Measurements from ENCODE around the gene GPR68. TPM values are rescaled to one million over a fixed set of nuclear protein-coding genes. Genes with fewer than 3 reads are reported as not detected.

GPR68 gene
- total RNA-seq, 6 experiments from 2014 or later, result 0.17 to 0.27 (median 0.19) TPM; not detected in 3

- intact Hi-C loops (cut with DNase I), result no loop called here
- DNase-seq (no peak), ATAC-seq (no peak)
- H3K27ac ChIP-seq, result no peak overlapping the region
- H3K9me3 ChIP-seq, result no peaks in the 10 kb centered on the region
- H3K4me3 ChIP-seq, result no peak overlapping the region
- WGBS (ENCODE audit: insufficient coverage, low coverage, low lambda C conversion rate, missing lambda C conversion rate), result 85% methylated on average over 5 of the region's 27 CpGs
- H3K4me1 ChIP-seq, result no peaks in the 10 kb centered on the region
- no peaks in the 10 kb centered on the region for H3K36me3 ChIP-seq
- TF ChIP-seq POLR2A (IDR thresholded peaks at IDR 0.05), result no peak
- no peak for TF ChIP-seq CTCF (IDR thresholded peaks at IDR 0.05)
- no peaks in the 10 kb centered on the region for H3K27me3 ChIP-seq
These were observed 28.9 kb upstream of the GPR68 start for GRCh38 chr14:91273273-91273884.

DNA sequence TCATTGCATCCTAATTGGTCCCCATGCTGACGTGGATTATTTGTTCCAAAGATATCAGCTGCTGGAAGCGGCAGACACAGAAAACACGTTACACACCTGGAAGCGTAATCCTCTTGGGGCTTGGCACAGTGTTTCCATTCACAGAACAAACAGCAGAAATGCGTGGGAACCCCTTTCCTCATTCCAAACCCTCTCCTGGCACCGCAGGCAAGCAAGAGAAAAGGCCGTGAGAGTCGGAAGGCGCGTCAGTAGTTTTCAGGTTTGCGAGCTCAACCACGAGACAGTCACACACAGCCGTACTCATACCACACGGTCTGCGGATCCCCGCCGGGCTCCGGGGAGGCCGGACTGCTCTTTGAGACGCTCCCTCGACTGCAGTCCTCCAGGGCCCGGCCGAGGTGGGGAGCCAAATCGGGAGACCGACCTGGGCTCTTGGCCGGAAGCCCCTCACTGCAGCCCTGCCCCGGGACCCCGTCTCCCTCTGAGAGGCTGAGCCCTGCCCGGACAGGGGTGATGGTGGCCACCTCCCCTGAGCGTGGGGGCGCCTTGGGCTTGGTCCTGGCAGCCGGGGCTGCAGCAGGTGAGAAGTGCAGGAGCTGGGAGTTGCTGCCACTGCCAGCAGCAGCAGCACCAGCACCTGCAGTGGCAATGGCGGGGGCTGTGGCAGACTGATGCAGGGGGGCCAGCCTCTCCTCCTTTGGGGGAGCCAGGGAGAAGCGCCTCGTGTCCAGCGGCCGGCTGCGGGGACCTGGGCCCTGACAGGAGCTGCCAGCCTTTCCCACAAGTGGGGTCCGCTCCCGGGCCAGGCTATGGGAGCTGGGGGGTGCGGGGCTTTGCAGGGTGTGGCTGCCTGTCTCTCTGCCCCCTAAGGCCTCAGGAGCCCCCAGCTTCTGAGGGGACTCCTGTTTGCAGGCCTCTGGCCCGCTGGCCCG is 28.1 kb upstream of the GPR68 start:
- intact Hi-C loops (cut with DNase I), result no loop called here
- Histone ChIP-seq H3K36me3 (no peaks in the 10 kb centered on the region), H3K4me1 (no peaks in the 10 kb centered on the region), H3K27me3 (no peaks in the 10 kb centered on the region), H3K9me3 (no peaks in the 10 kb centered on the region), H3K4me3 (no peak overlapping the region), H3K27ac (no peak overlapping the region)
- no peak for ATAC-seq
- WGBS (ENCODE audit: insufficient coverage, low coverage, low lambda C conversion rate, missing lambda C conversion rate), result 85% methylated on average over 5 of the region's 43 CpGs
- TF ChIP-seq CTCF (IDR thresholded peaks at IDR 0.05) (no peak), POLR2A (IDR thresholded peaks at IDR 0.05) (no peak)
- DNase-seq, result no peak

DNA sequence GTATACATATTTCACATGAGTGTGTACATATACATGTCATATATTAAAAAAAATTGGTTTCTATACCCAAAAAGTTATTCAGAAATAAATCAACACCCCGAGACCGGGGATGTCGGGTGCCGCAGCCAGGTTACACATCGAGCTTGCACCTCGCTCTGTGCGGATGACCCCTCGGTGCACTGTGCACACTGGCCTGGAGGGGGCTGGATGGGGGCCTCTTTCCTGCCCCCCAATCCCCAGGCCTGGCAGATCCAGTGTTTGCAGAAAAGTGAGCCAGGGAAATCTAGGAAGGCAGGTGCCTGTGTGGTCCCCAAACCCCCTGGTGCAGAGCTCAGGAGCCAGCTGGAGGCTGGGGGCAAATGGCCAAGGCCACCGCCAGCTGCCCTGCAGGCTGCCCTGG is 27.1 kb upstream of the GPR68 start:
- Histone ChIP-seq H3K27ac (no peak overlapping the region), H3K9me3 (no peaks in the 10 kb centered on the region), H3K36me3 (no peaks in the 10 kb centered on the region), H3K4me1 (peaks cover 0 to under 1% (median 0%) of the 10 kb centered on the region in 4 donors), H3K4me3 (no peak overlapping the region), H3K27me3 (no peaks in the 10 kb centered on the region)
- DNase-seq (no peak), ATAC-seq (no peak)
- WGBS (ENCODE audit: insufficient coverage, low coverage, low lambda C conversion rate, missing lambda C conversion rate), result no CpG with 5 or more reads among the region's 9 CpGs
- TF ChIP-seq CTCF (IDR thresholded peaks at IDR 0.05) (no peak), POLR2A (IDR thresholded peaks at IDR 0.05) (no peak)
- intact Hi-C loops (cut with DNase I), result no loop called here

DNA sequence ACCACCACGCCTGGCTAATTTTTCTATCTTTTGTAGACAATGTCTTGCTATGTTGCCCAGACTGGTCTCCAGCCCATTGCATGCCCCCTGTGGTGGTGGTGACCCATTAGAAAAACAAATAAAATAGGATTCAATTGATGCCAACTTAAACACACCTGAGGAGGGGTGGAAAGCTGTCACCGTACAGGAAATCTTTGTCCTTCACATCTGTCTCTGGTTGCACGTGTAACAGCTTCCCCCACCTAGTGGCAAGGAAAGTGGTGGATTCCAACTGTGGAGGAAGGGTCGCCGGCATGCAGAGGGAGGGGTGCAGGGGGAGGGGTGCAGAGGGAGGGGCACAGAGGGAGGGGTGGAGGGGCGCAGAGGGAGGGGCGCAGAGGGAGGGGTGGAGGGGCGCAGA is 26.1 kb upstream of the GPR68 start:
- ATAC-seq, result no peak
- Histone ChIP-seq H3K4me3 (no peak overlapping the region), H3K27me3 (no peaks in the 10 kb centered on the region), H3K4me1 (peaks cover 0 to 2% (median 0%) of the 10 kb centered on the region in 4 donors), H3K27ac (no peak overlapping the region), H3K9me3 (no peaks in the 10 kb centered on the region), H3K36me3 (no peaks in the 10 kb centered on the region)
- no peak for TF ChIP-seq POLR2A (IDR thresholded peaks at IDR 0.05)
- TF ChIP-seq CTCF (IDR thresholded peaks at IDR 0.05), result no peak
- intact Hi-C loops (cut with DNase I), result no loop called here
- WGBS (ENCODE audit: insufficient coverage, low coverage, low lambda C conversion rate, missing lambda C conversion rate), result 63% methylated on average over 8 of the region's 8 CpGs
- no peak for DNase-seq
